IMR-90 (cell line): Measurements from ENCODE around the gene SLC4A11. TPM values are rescaled to one million over a fixed set of nuclear protein-coding genes. Genes with fewer than 3 reads are reported as not detected.

Experiments used
- ATAC-seq: fragments of 200-7000 bp; cut with Tn5 transposase; 2 replicates; pipeline ENCODE4 v1.9.1; 2020; ENCODE audit warnings: low read depth, mild to moderate bottlenecking, moderate library complexity
- BruUV-seq: library from RNA; stranded (reverse); fragments of 400-500 nt; replicated peaks from 2 replicates; lab custom pipeline; 2021; lab: Mats Ljungman, UMichigan
- CTCF ChIA-PET: fragments of 300-600 bp; formaldehyde crosslinking; extraction: SDS; loops from one replicate; lab custom pipeline; 2021; ENCODE audit warnings: antibody characterized with exemption; lab: Yijun Ruan, JAX
- POLR2A ChIA-PET: fragments of 300-600 bp; sonication (Branson Sonifier 250); formaldehyde crosslinking; loops from one replicate; lab custom pipeline; 2022; ENCODE audit warnings: antibody characterized with exemption; ENCODE audit not compliant: unreplicated experiment; lab: Charles Lee
- DNase-seq: peaks from one replicate; pipeline ENCODE4 v3.0.0; 2013
- H2AFZ ChIP-seq: replicated peaks from 2 replicates; pipeline ENCODE3; 2013; ENCODE audit warnings: low read length, mild to moderate bottlenecking; ENCODE audit not compliant: poor library complexity
- H2AK5ac ChIP-seq: 2 replicates; pipeline ENCODE4 v1.6.1; 2013; ENCODE audit warnings: low read depth, low read length, inconsistent platforms
- H2AK9ac ChIP-seq: replicated peaks from 2 replicates; pipeline ENCODE3; 2013; ENCODE audit warnings: mild to moderate bottlenecking, low read depth, low read length, moderate library complexity; ENCODE audit not compliant: poor library complexity
- H2BK120ac ChIP-seq: 2 replicates; pipeline ENCODE4 v1.6.1; 2013; ENCODE audit warnings: low read depth, low read length, inconsistent platforms
- H2BK15ac ChIP-seq: 3 replicates; pipeline ENCODE4 v1.6.1; 2013; ENCODE audit warnings: low read depth, low read length, inconsistent platforms
- H2BK20ac ChIP-seq: 2 replicates; pipeline ENCODE4 v1.6.1; 2013; ENCODE audit warnings: low read depth, mild to moderate bottlenecking, inconsistent platforms, low read length, moderate library complexity
- H2BK5ac ChIP-seq: 2 replicates; pipeline ENCODE4 v1.6.1; 2013; ENCODE audit warnings: mild to moderate bottlenecking, low read depth, low read length, inconsistent platforms; ENCODE audit not compliant: poor library complexity, severe bottlenecking
- H3K14ac ChIP-seq: replicated peaks from 2 replicates; pipeline ENCODE4 v1.6.1; 2013; ENCODE audit warnings: low read depth, low read length, inconsistent platforms
- H3K18ac ChIP-seq: 2 replicates; pipeline ENCODE4 v1.6.1; 2013; ENCODE audit warnings: low read depth, low read length, control low read depth
- H3K23ac ChIP-seq: 2 replicates; pipeline ENCODE4 v1.6.1; 2013; ENCODE audit warnings: low read depth, low read length, inconsistent platforms
- H3K27ac ChIP-seq: 2 replicates; pipeline ENCODE4 v1.5.1; 2013; ENCODE audit warnings: mild to moderate bottlenecking, control low read depth, low read length; ENCODE audit not compliant: insufficient read depth
- H3K27me3 ChIP-seq: 2 replicates; pipeline ENCODE4 v1.6.1; 2013; ENCODE audit warnings: low read length; ENCODE audit not compliant: control insufficient read depth, insufficient read depth
- H3K36me3 ChIP-seq: 2 replicates; pipeline ENCODE4 v1.6.1; 2013; ENCODE audit warnings: low read length, mixed read lengths; ENCODE audit not compliant: control insufficient read depth, insufficient read depth
- H3K4ac ChIP-seq: 2 replicates; pipeline ENCODE4 v1.6.1; 2013; ENCODE audit warnings: low read depth, low read length, inconsistent platforms
- H3K4me1 ChIP-seq: 2 replicates; pipeline ENCODE4 v1.6.1; 2013; ENCODE audit warnings: low read length, mixed read lengths; ENCODE audit not compliant: control insufficient read depth, insufficient read depth
- H3K4me2 ChIP-seq: 2 replicates; pipeline ENCODE4 v1.6.1; 2013; ENCODE audit warnings: low read depth, mild to moderate bottlenecking, control low read depth, low read length, moderate library complexity
- H3K4me3 ChIP-seq: 2 replicates; pipeline ENCODE4 v1.5.1; 2013; ENCODE audit warnings: low read depth, mild to moderate bottlenecking, control low read depth, low read length, moderate library complexity; ENCODE audit not compliant: insufficient read depth
- H3K56ac ChIP-seq: 2 replicates; pipeline ENCODE4 v1.6.1; 2013; ENCODE audit warnings: low read length, inconsistent platforms; ENCODE audit not compliant: insufficient read depth; ENCODE audit errors: extremely low read depth
- H3K79me1 ChIP-seq, 2 experiments: 2 replicates each; pipeline ENCODE4 v1.6.1; 2013; ENCODE audit warnings: low read length in 2 of 2, inconsistent platforms in 1 of 2, low read depth in 1 of 2
- H3K9ac ChIP-seq: 2 replicates; pipeline ENCODE4 v1.6.1; 2013; ENCODE audit warnings: low read depth, low read length, control low read depth
- H3K9me1 ChIP-seq: 2 replicates; pipeline ENCODE4 v1.6.1; 2013; ENCODE audit warnings: low read length, inconsistent platforms; ENCODE audit not compliant: insufficient read depth
- H3K9me3 ChIP-seq: 2 replicates; pipeline ENCODE4 v1.6.1; 2013; ENCODE audit warnings: low read length; ENCODE audit not compliant: control insufficient read depth, insufficient read depth
- H4K20me1 ChIP-seq: 2 replicates; pipeline ENCODE4 v1.6.1; 2013; ENCODE audit warnings: low read length, inconsistent platforms; ENCODE audit not compliant: insufficient read depth
- H4K5ac ChIP-seq: 2 replicates; pipeline ENCODE4 v1.6.1; 2013; ENCODE audit warnings: mild to moderate bottlenecking, low read depth, low read length, control low read depth
- H4K8ac ChIP-seq, 2 experiments: 2 replicates each; pipeline ENCODE4 v1.6.1; 2013; ENCODE audit warnings: low read depth in 2 of 2, low read length in 2 of 2, control low read depth in 1 of 2, inconsistent platforms in 1 of 2
- H4K91ac ChIP-seq: 2 replicates; pipeline ENCODE4 v1.6.1; 2013; ENCODE audit warnings: low read depth, low read length, inconsistent platforms; ENCODE audit not compliant: insufficient read depth
- BHLHE40 ChIP-seq: fragments of 150-350 bp; IDR thresholded peaks from 2 replicates; pipeline ENCODE4 v1.6.1; 2016; ENCODE audit warnings: mild to moderate bottlenecking, low read depth, low read length
- FOS ChIP-seq: fragments of 150-350 bp; IDR thresholded peaks from 2 replicates; pipeline ENCODE4 v1.6.1; 2016; ENCODE audit warnings: low read depth, low read length
- NFE2L2 ChIP-seq: fragments of 150-350 bp; IDR thresholded peaks from 2 replicates; pipeline ENCODE4 v1.6.1; 2016; ENCODE audit warnings: low read depth, mild to moderate bottlenecking, low read length
- RFX5 ChIP-seq: IDR thresholded peaks from 2 replicates; pipeline ENCODE4 v1.8.0; 2012; ENCODE audit warnings: low read depth, mild to moderate bottlenecking, low read length, moderate library complexity
- SMC3 ChIP-seq: fragments of 150-350 bp; IDR thresholded peaks from 2 replicates; pipeline ENCODE4 v1.6.1; 2016; ENCODE audit warnings: low read depth, mild to moderate bottlenecking, antibody characterized with exemption, low read length, moderate library complexity
- WGBS, 2 experiments: methylation state at CpG; one replicate each; pipeline versions ENCODE4 v1.1.5 to v1.1.7; 2013; ENCODE audit warnings: missing lambda C conversion rate in 2 of 2; ENCODE audit not compliant: insufficient read length in 1 of 2; ENCODE audit errors: extremely low coverage in 2 of 2; 5-methylcytosine and 5-hydroxymethylcytosine counted together
- dilution Hi-C: fragments of 300-500 bp; cut with HindIII; formaldehyde crosslinking; loops from one replicate; pipeline ENCODE4 v1.14.3; 2018; ENCODE audit warnings: low sequenced_read_pairs; ENCODE audit not compliant: unreplicated experiment
- in situ Hi-C: fragments of 300-500 bp; cut with MboI; formaldehyde crosslinking; loops from 3 replicates; pipeline ENCODE4 v1.14.3; 2019; ENCODE audit warnings: low sequenced_read_pairs, inconsistent platforms, mixed read lengths
- intact Hi-C: fragments of 100-400 bp; cut with micrococcal nuclease; formaldehyde crosslinking; loops from 2 replicates; pipeline ENCODE4 v1.10.0; 2022
- polyA plus RNA-seq, 3 experiments: library from polyadenylated mRNA; depleted of rRNA; stranded (reverse); fragments of >200 nt; gene quantifications; 2 replicates each; pipeline ENCODE4 v1.2.3, GENCODE V29; 2012; ENCODE audit warnings: low replicate concordance in 1 of 3
- total RNA-seq: library from RNA; depleted of rRNA; stranded (reverse); fragments of >200 nt; gene quantifications from 2 replicates; pipeline ENCODE4 v1.2.3, GENCODE V29; 2012
- TF ChIP-seq, protein P1 (sequence below): conservative IDR thresholded peaks from 2 replicates; pipeline ENCODE4 v1.5.1; 2012; ENCODE audit warnings: mild to moderate bottlenecking, low read depth, low read length, improper control_type of control experiment

The SLC4A11 gene
- total and polyA plus RNA-seq, 2 of the 4 experiments (the other 2 are of a cell fraction), result 0.36 to 0.79 TPM

DNA sequence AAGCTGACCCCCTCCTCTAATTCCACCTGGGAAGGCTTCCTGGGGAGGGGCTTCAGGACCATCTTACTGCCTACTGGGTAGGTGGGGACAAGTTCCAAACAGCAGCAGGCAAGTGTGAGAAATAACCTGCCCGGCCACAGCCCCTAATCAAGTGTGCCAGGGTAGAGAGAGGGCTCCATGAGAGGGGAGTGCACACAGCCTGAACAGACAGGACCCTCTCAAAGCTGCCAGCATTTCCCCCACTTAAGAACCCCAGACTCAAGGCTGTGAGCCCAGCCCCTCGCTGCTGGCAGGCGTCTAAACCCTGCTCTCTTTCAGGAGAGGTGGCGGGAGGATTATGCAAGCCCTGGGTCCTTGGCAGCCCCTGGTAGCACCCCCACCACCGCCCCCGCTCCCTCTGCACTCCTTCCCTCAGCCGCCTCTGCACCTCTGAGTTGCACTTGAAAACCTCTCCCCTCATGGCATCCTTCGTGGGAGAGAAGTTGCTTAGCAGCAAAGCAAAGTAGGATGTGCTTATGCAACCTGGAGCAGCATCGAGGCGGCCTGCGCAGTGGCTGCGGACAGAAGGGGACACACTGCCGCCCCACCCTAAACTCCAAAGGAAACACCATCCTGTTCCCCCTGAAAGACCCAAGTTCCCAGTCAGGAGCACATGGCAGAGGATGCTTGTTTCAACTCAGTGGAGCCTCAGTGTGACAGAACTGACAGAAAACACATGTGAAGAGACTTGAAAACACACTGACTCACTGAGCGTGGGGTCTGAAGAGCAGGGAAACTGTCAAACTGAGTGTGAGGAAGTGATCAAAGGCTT is 45.0 kb downstream of the SLC4A11 start:
- Histone ChIP-seq H3K79me1 (no peaks in the 10 kb centered on the region), H3K4me3 (no peak overlapping the region), H3K23ac (no peak overlapping the region), H2BK15ac (no peak overlapping the region), H2BK5ac (no peak overlapping the region), H3K14ac (no peak overlapping the region), H2BK20ac (no peak overlapping the region), H4K5ac (no peak overlapping the region), H3K27me3 (no peaks in the 10 kb centered on the region), H3K9me3 (no peaks in the 10 kb centered on the region), H3K9me1 (no peaks in the 10 kb centered on the region), H2AFZ (no peak overlapping the region), H4K91ac (no peak overlapping the region), H3K27ac (no peak overlapping the region), H3K4ac (no peak overlapping the region), H3K9ac (no peak overlapping the region), H2AK9ac (no peak overlapping the region), H3K56ac (no peak overlapping the region), H2AK5ac (no peak overlapping the region), H4K8ac (no peak overlapping the region), H2BK120ac (no peak overlapping the region), H3K18ac (no peak overlapping the region), H3K4me2 (no peak overlapping the region), H4K20me1 (no peaks in the 10 kb centered on the region), H3K4me1 (no peaks in the 10 kb centered on the region), H3K36me3 (peaks cover 66% of the 10 kb centered on the region)
- BruUV-seq, result no TSS peak
- intact Hi-C loops, result no loop called here
- ATAC-seq, result no peak
- CTCF ChIA-PET, result no interaction called here
- 80% methylated on average over 2 of the region's 14 CpGs; no CpG with 5 or more reads in 1 of the 2 experiments for WGBS, 2 experiments
- DNase-seq, result no peak
- dilution Hi-C loops, result no loop called here
- in situ Hi-C loops, result no loop called here
- POLR2A ChIA-PET, result no interaction called here
- TF ChIP-seq, protein P1, sequence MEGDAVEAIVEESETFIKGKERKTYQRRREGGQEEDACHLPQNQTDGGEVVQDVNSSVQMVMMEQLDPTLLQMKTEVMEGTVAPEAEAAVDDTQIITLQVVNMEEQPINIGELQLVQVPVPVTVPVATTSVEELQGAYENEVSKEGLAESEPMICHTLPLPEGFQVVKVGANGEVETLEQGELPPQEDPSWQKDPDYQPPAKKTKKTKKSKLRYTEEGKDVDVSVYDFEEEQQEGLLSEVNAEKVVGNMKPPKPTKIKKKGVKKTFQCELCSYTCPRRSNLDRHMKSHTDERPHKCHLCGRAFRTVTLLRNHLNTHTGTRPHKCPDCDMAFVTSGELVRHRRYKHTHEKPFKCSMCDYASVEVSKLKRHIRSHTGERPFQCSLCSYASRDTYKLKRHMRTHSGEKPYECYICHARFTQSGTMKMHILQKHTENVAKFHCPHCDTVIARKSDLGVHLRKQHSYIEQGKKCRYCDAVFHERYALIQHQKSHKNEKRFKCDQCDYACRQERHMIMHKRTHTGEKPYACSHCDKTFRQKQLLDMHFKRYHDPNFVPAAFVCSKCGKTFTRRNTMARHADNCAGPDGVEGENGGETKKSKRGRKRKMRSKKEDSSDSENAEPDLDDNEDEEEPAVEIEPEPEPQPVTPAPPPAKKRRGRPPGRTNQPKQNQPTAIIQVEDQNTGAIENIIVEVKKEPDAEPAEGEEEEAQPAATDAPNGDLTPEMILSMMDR, result no peak
- TF ChIP-seq NFE2L2 (no peak), BHLHE40 (no peak), SMC3 (no peak), FOS (no peak), RFX5 (no peak)
